HEK293T (cell line): ENCODE results near the gene FARP2.

Source experiments
- CTBP1 ChIP-seq: fragments of 450-650 bp; IDR thresholded peaks from 2 replicates; pipeline ENCODE4 v1.6.1; 2016; ENCODE audit warnings: borderline replicate concordance
- FOXK2 ChIP-seq: fragments of 450-650 bp; IDR thresholded peaks from 2 replicates; pipeline ENCODE4 v1.6.1; 2016; ENCODE audit warnings: mild to moderate bottlenecking
- LEF1 ChIP-seq: fragments of 450-650 bp; IDR thresholded peaks from 2 replicates; pipeline ENCODE4 v1.6.1; 2017; ENCODE audit warnings: mild to moderate bottlenecking, borderline replicate concordance
- SP1 ChIP-seq: fragments of 450-650 bp; IDR thresholded peaks from 2 replicates; pipeline ENCODE4 v1.6.1; 2017
- TF ChIP-seq, protein P1 (sequence below): fragments of 450-650 bp; IDR thresholded peaks from 2 replicates; pipeline ENCODE4 v1.6.1; 2016

DNA sequence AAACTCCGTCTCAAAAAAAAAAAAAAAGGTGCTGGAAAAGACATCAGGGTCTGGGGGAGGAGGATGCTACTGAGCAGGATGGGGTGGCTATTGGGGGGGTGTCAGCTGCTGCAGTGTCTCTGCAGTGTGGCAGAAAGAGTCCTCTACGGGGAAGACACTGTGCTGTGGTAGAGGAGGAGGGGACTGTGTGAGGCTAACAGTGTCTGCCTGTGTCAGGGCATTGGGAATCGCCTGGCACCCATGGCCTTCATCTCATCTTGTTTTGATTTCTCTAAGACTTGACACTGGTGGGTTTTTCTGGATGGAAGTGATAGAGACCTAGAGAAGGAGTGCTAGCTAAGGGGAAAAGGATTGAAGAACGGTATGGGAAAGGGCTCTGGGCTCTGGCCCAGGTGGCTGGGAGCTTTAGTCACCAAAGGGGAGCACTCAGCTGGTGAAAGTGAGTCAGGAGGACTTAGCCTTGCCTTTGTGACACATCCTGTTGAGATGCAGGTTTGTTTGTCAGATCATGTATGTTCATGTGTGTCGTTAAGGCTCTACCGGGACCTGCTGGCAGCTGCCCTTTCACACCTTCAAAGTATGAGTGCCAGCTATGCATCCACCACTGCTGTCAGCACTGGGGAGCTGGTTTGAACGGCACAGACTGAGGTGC lies 58.0 kb downstream of the FARP2 start:
- TF ChIP-seq LEF1, result no peak
- no peak for TF ChIP-seq CTBP1
- TF ChIP-seq, protein P1, sequence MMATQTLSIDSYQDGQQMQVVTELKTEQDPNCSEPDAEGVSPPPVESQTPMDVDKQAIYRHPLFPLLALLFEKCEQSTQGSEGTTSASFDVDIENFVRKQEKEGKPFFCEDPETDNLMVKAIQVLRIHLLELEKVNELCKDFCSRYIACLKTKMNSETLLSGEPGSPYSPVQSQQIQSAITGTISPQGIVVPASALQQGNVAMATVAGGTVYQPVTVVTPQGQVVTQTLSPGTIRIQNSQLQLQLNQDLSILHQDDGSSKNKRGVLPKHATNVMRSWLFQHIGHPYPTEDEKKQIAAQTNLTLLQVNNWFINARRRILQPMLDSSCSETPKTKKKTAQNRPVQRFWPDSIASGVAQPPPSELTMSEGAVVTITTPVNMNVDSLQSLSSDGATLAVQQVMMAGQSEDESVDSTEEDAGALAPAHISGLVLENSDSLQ, result no peak
- TF ChIP-seq FOXK2, result no peak
- TF ChIP-seq SP1, result no peak
